ENCODE results near the gene PLRG1.
"Not testable (repeated sequence)": the region's sequence is repeated elsewhere in the genome, so short reads cannot be mapped to it uniquely, and the experiment has no call there.

PLRG1 gene

GRCh38 chr4:154549894-154550790, at the start of gene PLRG1:
PLRG1 (minus strand) TSS chr4:154550400; CDS start chr4:154550308, 92 bp downstream.
- DNase-seq (ENCODE audit: low read depth in 2 of 2), result peak; percentile 90

DNA sequence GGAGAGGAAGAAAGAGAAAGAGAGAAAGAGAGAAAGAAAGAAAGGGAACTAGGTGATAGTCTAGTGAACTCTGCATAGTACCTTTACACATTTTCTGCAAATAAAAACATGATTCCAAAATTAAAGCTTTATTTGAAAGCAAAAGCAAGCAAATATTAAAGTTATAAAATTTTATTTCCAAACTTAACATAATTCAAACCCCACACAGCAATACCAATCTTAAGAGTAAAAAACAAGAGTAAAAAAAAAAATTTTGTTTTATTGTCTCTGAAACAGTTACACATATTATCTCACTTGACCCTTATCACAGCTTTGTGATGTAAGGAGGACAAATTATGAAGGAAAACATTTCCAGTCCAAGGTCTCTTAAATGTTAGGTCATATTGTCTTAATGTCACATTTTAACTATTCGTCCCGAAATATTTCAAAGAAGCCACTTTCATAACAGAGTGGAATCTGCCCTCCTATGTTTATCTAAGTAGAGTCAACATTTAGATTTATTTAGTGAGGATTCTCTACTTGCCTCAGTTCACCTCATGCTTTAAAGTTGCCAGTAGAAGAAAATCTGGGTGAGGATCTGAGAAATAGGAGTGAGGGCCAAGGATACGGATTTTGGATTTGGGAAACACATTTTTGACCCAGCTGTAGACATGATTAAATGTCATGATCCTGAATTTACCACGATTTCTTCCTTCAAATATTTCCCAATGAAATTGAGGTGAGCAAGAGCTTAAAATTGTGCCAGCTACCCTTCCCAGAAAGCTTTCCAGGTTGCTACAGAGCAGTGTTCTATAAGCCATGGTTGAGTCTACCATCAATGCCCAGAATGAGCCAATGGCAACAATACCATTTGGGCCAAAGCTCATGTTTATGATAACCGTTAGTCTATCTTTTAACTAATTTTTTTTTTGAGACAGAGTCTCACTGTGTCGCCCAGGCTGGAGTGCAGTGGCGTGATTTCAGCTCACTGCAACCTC, 47.9 kb upstream of the PLRG1 start:
- no peak for DNase-seq (ENCODE audit: low read depth in 2 of 2)

- DNase-seq (ENCODE audit: low read depth in 2 of 2), result not testable (repeated sequence)
Observed at GRCh38 chr4:154597281-154597680, 47.1 kb upstream of the PLRG1 start.

- DNase-seq (ENCODE audit: low read depth in 2 of 2), result no peak
Observed at GRCh38 chr4:154595807-154596206, 45.6 kb upstream of the PLRG1 start.

DNA sequence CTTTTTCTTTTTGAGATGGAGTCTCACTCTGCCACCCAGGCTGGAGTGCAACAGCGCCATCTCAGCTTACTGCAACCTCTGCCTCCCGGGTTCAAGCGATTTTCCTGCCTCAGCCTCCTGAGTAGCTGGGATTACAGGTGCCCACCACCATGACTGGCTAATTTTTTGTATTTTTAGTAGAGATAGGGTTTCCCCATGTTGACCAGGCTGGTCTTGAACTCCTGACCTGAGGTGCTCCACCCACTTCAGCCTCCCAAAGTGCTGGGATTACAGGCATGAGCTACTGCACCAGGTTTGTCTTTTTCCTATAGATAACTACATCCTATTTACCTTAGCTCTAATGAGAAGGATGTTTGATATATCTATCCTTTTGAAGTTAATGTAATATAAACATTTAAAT, 44.1 kb upstream of the PLRG1 start:
- DNase-seq (ENCODE audit: low read depth in 2 of 2), result not testable (repeated sequence)

DNA sequence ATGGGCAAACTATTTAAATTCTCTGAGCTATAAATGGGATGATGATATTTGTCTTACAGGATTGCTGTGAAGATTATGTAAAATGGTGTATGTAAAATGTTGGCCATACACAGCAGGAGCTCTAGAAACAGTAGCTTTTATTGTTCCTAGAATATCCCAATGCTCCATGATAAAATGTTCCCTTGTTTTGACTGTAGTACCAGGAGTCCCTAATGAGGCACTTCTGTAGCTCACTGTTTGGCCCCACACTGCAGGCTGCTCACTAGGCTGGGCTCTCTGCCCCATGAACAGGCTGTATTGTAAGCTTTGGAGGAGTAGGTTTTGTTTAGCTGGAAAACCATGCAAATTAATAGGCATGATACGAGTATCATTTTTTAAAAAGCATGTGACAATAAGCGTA, 43.7 kb upstream of the PLRG1 start:
- DNase-seq (ENCODE audit: low read depth in 2 of 2), result no peak

GRCh38 chr4:154591890-154592289, 41.7 kb upstream of the PLRG1 start:
- DNase-seq (ENCODE audit: low read depth in 2 of 2), result no peak

- DNase-seq (ENCODE audit: low read depth in 2 of 2), result no peak
Observed at GRCh38 chr4:154590329-154591006, 40.3 kb upstream of the PLRG1 start, which contains the start of gene FGA. FGA (minus strand) TSS chr4:154590742; CDS start chr4:154590687, 55 bp downstream.

DNA sequence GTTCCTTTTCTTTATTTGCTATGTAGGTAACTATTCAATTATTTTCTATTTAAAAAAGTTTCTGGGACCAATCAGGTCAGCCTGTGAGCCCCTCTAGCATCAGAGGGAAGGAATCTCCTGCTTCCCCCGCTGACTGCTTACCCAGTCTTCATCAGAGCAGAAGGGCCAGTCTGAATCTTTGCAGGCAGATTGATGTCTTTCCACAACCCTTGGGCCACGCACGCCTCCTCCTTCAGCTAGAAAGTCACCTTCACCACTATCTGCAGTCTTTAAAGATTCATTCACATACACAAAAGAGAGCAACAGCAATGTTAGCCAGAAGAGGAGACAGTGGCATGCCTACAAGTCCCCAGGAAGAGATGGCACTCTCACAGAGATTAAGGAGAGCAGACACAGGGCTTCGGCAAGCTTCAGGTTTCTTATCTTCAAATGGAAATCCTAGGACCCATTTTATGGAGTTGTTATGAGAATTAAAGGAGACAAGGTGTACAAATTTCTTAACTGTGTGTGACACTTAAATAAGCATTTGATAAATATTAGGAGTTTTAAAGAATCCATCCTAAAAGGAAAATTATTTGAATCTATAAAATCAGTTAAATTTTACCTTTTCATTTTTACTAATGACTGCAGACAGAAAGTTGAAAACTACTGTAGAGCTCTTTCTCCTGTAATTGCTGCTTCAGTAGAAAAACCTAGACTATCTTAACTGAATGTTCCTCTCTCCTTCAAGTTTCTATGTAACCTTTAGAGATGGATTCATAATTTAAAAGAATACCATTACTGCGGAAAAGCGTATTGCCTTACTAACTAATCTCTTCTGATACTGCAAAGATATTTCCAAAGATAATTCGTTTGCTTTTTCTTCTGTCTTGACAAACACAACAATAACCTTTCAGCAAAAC, 39.3 kb upstream of the PLRG1 start:
- DNase-seq (ENCODE audit: low read depth in 2 of 2), result no peak

- no peak for DNase-seq (ENCODE audit: low read depth in 2 of 2)
Observed at GRCh38 chr4:154588198-154588597, 38.0 kb upstream of the PLRG1 start.

GRCh38 chr4:154586296-154587033, 36.3 kb upstream of the PLRG1 start:
- DNase-seq (ENCODE audit: low read depth in 2 of 2), result no peak

- DNase-seq (ENCODE audit: low read depth in 2 of 2), result no peak
Observed at GRCh38 chr4:154585369-154586018, 35.3 kb upstream of the PLRG1 start.

DNA sequence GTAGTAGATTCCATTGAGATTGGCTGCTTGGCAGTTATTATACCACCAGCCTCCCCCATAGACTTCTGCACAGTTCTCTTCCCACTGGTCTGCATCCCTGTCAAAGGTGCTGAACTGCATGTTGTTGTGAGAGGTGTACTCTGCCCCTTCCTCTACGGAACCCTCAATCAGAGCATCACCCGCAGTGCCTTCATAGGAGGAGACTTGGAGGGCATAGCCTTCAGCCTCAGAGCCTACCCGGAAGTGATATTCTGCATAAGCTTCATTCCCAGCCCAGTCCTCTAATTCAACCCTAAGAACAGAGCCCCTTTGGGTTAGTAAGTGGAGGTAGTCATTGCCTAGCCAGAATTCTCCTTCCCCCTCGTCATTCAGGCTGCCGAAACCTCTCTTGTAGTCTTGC, 34.1 kb upstream of the PLRG1 start:
- DNase-seq (ENCODE audit: low read depth in 2 of 2), result no peak

GRCh38 chr4:154583677-154584076, 33.5 kb upstream of the PLRG1 start:
- DNase-seq (ENCODE audit: low read depth in 2 of 2), result no peak

DNA sequence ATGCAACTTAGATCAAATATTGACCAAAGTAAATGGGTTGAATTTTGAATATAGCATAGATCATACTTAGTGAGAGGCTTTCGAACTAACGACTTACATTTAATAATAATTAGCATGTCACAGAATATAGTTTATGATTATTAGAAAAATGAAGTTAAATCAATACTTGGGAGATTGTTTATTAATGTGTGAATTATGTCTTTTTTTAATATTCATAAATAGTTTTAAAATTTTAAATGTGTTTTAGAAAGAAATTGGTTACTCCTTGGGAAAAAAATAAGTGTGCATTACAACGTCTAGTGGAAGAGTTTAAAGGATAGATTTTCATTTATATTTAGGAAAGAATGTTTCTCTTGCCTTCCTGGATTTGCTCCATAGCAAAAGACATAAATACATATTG, 33.0 kb upstream of the PLRG1 start:
- DNase-seq (ENCODE audit: low read depth in 2 of 2), result no peak

- no peak for DNase-seq (ENCODE audit: low read depth in 2 of 2)
Observed at GRCh38 chr4:154582723-154583122, 32.5 kb upstream of the PLRG1 start.

DNA sequence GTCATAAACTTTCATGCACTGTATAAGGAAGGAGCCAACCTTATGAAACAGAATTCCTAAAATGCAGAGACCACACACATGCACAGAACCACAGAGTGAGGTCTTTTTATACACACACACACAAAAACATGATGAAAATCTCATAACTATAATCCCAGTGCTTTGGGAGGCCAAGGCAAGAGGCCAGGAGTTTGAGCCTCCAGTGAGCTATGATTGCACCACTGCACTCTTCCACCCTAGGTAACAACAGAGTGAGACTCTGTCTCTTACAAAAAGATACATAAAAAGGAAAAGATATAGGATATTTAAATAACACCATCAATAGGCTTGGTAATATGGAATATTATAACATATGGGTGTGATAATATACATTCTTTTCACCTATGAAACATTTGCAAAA, 29.7 kb upstream of the PLRG1 start:
- DNase-seq (ENCODE audit: low read depth in 2 of 2), result no peak

DNA sequence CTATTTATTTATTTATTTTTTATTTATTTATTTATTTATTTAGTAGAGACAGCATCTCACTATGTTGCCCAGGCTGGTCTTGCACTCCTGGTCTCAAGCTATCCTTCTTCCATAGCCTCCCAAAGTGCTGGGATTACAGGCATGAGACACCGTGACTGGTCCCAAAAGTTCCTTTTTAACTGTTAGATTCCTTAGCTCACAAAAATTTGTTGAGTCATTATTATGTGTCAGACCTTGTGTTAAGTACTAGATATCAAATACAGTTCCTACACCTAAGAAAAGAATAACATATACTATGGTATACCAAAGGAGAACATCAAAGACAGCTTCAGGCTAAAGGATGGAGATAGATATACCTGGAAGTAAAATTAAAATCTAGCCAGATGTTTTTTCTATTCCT, 28.7 kb upstream of the PLRG1 start:
- DNase-seq (ENCODE audit: low read depth in 2 of 2), result no peak

- DNase-seq (ENCODE audit: low read depth in 2 of 2), result no peak
Observed at GRCh38 chr4:154577324-154577723, 27.1 kb upstream of the PLRG1 start.

DNA sequence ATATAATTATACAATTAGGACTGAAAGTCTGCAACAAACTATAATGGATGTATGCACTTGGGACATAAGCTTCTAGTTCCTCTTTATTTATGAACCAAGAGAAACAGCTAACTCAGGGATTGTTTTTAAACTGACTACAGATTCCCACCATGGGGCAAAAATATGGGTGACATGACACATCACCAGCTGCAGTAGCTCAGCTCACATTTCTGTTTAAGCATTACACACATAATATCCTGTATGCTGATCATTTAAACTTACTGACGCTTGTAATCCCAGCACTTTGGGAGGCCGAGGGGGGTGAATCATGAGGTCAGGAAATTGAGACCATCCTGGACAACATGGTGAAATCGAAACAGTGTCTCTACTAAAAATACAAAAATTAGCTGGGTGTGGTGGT, 24.1 kb upstream of the PLRG1 start:
- no peak for DNase-seq (ENCODE audit: low read depth in 2 of 2)
